Measurements from ENCODE around the gene TOMM40L.
"Not testable (repeated sequence)": the region's sequence is repeated elsewhere in the genome, so short reads cannot be mapped to it uniquely, and the experiment has no call there.

The TOMM40L gene

GRCh38 chr1:161223805-161224694, 1.8 kb upstream of the TOMM40L start:
- no peak overlapping the region for H3K4me3 ChIP-seq (ENCODE audit: low read depth, low read length)
- TF ChIP-seq CTCF (IDR thresholded peaks at IDR 0.05; ENCODE audit: borderline replicate concordance, insufficient read depth, low read depth, low read length) = no peak

DNA sequence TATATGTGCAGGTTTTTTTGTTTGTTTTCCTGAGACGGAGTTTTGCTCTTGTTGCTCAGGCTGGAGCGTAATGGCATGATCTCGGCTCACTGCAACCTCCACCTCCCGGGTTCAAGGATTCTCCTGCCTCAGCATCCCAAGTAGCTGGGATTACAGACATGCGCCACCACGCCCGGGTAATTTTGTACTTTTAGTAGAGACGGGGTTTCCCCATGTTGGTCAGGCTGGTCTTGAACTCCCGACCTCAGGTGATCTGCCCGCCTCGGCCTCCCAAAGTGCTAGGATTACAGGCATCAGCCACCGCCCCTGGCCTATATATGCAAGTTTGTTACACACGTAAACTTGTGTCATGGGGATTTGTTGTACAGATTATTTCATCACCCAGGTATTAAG, 1.2 kb upstream of the TOMM40L start:
- not testable (repeated sequence) for H3K4me3 ChIP-seq (ENCODE audit: low read depth, low read length)

DNA sequence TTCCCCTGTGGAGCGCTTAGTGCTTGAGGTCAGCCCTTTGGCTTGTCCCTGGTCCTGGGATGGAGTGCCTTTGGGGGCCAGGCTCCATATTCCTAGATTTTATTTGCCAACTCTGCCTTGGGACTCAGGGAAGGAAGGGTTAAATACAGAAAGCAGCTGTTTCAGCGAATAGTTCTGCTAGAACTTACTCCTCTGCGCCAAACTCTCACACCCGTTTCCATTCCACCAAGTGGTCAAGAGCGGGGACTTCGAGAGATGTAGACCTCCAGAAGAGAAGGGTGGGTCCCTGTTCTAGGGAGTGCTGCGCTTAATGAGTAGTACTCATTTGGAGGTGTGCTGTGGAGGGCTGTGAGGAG, 704 bp upstream of the TOMM40L start:
- H3K4me3 ChIP-seq (ENCODE audit: low read depth, low read length) = no peak overlapping the region

GRCh38 chr1:161226320-161226711, 456 bp downstream of the TOMM40L start:
- no peak for TF ChIP-seq CTCF (IDR thresholded peaks at IDR 0.05; ENCODE audit: borderline replicate concordance, insufficient read depth, low read depth, low read length)
- peak overlapping the region; percentile 77 for H3K4me3 ChIP-seq (ENCODE audit: low read depth, low read length)

More for the DNA sequence above, 704 bp upstream of the TOMM40L start:
- no peak for TF ChIP-seq CTCF (IDR thresholded peaks at IDR 0.05; ENCODE audit: borderline replicate concordance, insufficient read depth, low read depth, low read length)

GRCh38 chr1:161226759-161227158, 899 bp downstream of the TOMM40L start:
- peak overlapping the region; percentile 77 for H3K4me3 ChIP-seq (ENCODE audit: low read depth, low read length)
- TF ChIP-seq CTCF (IDR thresholded peaks at IDR 0.05; ENCODE audit: borderline replicate concordance, insufficient read depth, low read depth, low read length) = no peak

GRCh38 chr1:161227196-161227871, 1.5 kb downstream of the TOMM40L start:
- TF ChIP-seq CTCF (IDR thresholded peaks at IDR 0.05; ENCODE audit: borderline replicate concordance, insufficient read depth, low read depth, low read length) = peak; percentile 72
- no peak overlapping the region for H3K4me3 ChIP-seq (ENCODE audit: low read depth, low read length)

GRCh38 chr1:161228032-161228431, 2.2 kb downstream of the TOMM40L start:
- H3K4me3 ChIP-seq (ENCODE audit: low read depth, low read length) = no peak overlapping the region
- TF ChIP-seq CTCF (IDR thresholded peaks at IDR 0.05; ENCODE audit: borderline replicate concordance, insufficient read depth, low read depth, low read length) = no peak

All from GM12875 (cell line).